ENCODE data around the gene NT5E. TPM values are rescaled to one million over a fixed set of nuclear protein-coding genes. Genes with fewer than 3 reads are reported as not detected.

NT5E gene
- total RNA-seq, 1 experiment from 2014 or later, result 0.81 TPM

DNA sequence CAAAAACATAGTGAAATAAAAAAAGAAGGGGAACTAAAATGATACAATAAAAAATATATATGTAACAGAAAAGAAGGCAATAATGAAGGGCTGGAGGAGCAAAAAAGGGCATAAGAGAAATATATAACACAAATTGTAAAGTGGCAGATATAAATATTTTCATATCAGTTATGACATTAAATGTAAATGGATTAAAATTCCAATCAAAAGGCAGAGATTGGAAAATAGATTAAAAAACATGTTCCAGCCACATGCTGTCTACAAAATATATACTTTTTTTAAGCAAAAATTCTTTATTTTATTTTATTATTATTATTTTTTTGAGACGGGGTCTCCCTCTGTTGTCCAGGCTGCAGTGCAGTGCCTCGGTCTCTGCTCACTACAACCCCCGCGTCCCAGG, 23.9 kb upstream of the NT5E start (continued):
- TF ChIP-seq SMAD3 (CRISPR knock-in tag; IDR thresholded peaks at IDR 0.05; ENCODE audit: borderline replicate concordance), result no peak
- TF ChIP-seq, protein P1, sequence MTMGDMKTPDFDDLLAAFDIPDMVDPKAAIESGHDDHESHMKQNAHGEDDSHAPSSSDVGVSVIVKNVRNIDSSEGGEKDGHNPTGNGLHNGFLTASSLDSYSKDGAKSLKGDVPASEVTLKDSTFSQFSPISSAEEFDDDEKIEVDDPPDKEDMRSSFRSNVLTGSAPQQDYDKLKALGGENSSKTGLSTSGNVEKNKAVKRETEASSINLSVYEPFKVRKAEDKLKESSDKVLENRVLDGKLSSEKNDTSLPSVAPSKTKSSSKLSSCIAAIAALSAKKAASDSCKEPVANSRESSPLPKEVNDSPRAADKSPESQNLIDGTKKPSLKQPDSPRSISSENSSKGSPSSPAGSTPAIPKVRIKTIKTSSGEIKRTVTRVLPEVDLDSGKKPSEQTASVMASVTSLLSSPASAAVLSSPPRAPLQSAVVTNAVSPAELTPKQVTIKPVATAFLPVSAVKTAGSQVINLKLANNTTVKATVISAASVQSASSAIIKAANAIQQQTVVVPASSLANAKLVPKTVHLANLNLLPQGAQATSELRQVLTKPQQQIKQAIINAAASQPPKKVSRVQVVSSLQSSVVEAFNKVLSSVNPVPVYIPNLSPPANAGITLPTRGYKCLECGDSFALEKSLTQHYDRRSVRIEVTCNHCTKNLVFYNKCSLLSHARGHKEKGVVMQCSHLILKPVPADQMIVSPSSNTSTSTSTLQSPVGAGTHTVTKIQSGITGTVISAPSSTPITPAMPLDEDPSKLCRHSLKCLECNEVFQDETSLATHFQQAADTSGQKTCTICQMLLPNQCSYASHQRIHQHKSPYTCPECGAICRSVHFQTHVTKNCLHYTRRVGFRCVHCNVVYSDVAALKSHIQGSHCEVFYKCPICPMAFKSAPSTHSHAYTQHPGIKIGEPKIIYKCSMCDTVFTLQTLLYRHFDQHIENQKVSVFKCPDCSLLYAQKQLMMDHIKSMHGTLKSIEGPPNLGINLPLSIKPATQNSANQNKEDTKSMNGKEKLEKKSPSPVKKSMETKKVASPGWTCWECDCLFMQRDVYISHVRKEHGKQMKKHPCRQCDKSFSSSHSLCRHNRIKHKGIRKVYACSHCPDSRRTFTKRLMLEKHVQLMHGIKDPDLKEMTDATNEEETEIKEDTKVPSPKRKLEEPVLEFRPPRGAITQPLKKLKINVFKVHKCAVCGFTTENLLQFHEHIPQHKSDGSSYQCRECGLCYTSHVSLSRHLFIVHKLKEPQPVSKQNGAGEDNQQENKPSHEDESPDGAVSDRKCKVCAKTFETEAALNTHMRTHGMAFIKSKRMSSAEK (CRISPR knock-in tag; IDR thresholded peaks at IDR 0.05; ENCODE audit: borderline replicate concordance), result no peak
- no peak for TF ChIP-seq ZBTB21 (CRISPR knock-in tag; IDR thresholded peaks at IDR 0.05; ENCODE audit: borderline replicate concordance)
- no peak for TF ChIP-seq SMAD4 (CRISPR knock-in tag; IDR thresholded peaks at IDR 0.05)
- no peak for TF ChIP-seq EMX1 (CRISPR knock-in tag; IDR thresholded peaks at IDR 0.05)
- TF ChIP-seq, protein P2, sequence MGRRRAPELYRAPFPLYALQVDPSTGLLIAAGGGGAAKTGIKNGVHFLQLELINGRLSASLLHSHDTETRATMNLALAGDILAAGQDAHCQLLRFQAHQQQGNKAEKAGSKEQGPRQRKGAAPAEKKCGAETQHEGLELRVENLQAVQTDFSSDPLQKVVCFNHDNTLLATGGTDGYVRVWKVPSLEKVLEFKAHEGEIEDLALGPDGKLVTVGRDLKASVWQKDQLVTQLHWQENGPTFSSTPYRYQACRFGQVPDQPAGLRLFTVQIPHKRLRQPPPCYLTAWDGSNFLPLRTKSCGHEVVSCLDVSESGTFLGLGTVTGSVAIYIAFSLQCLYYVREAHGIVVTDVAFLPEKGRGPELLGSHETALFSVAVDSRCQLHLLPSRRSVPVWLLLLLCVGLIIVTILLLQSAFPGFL (CRISPR knock-in tag; IDR thresholded peaks at IDR 0.05; ENCODE audit: borderline replicate concordance), result no peak

DNA sequence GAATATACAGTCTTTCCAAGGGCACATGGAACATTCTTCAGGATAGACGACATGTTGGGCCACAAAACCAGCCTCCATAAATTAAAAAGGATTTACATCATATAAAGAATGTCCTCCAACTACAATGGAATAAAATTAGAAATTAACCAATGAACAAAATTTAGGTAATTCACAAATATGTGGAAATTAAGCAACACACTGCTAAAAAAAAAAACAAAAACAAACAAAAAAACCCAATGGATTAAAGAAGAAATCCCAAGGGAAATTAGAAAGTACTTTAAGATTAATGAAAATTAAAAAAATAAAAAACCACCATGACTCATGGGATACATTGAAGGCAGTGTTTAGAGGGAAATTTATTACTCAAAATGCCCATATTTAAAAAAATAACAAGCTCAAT, 21.4 kb upstream of the NT5E start:
- H3K36me3 Mint-ChIP-seq, result peaks cover 10% of the 10 kb centered on the region
- TF ChIP-seq ATF1 (CRISPR knock-in tag; IDR thresholded peaks at IDR 0.05) (no peak), SMAD3 (CRISPR knock-in tag; IDR thresholded peaks at IDR 0.05; ENCODE audit: borderline replicate concordance) (no peak), ZNF232 (CRISPR knock-in tag; IDR thresholded peaks at IDR 0.05) (no peak), ZNF219 (CRISPR knock-in tag; IDR thresholded peaks at IDR 0.05; ENCODE audit: borderline replicate concordance) (no peak)
- TF ChIP-seq, protein P3, sequence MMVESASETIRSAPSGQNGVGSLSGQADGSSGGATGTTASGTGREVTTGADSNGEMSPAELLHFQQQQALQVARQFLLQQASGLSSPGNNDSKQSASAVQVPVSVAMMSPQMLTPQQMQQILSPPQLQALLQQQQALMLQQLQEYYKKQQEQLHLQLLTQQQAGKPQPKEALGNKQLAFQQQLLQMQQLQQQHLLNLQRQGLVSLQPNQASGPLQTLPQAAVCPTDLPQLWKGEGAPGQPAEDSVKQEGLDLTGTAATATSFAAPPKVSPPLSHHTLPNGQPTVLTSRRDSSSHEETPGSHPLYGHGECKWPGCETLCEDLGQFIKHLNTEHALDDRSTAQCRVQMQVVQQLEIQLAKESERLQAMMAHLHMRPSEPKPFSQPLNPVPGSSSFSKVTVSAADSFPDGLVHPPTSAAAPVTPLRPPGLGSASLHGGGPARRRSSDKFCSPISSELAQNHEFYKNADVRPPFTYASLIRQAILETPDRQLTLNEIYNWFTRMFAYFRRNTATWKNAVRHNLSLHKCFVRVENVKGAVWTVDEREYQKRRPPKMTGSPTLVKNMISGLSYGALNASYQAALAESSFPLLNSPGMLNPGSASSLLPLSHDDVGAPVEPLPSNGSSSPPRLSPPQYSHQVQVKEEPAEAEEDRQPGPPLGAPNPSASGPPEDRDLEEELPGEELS (CRISPR knock-in tag; IDR thresholded peaks at IDR 0.05), result no peak
- TF ChIP-seq, protein P4, sequence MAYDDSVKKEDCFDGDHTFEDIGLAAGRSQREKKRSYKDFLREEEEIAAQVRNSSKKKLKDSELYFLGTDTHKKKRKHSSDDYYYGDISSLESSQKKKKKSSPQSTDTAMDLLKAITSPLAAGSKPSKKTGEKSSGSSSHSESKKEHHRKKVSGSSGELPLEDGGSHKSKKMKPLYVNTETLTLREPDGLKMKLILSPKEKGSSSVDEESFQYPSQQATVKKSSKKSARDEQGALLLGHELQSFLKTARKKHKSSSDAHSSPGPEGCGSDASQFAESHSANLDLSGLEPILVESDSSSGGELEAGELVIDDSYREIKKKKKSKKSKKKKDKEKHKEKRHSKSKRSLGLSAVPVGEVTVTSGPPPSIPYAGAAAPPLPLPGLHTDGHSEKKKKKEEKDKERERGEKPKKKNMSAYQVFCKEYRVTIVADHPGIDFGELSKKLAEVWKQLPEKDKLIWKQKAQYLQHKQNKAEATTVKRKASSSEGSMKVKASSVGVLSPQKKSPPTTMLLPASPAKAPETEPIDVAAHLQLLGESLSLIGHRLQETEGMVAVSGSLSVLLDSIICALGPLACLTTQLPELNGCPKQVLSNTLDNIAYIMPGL (CRISPR knock-in tag; IDR thresholded peaks at IDR 0.05), result no peak
- TF ChIP-seq, protein P5, sequence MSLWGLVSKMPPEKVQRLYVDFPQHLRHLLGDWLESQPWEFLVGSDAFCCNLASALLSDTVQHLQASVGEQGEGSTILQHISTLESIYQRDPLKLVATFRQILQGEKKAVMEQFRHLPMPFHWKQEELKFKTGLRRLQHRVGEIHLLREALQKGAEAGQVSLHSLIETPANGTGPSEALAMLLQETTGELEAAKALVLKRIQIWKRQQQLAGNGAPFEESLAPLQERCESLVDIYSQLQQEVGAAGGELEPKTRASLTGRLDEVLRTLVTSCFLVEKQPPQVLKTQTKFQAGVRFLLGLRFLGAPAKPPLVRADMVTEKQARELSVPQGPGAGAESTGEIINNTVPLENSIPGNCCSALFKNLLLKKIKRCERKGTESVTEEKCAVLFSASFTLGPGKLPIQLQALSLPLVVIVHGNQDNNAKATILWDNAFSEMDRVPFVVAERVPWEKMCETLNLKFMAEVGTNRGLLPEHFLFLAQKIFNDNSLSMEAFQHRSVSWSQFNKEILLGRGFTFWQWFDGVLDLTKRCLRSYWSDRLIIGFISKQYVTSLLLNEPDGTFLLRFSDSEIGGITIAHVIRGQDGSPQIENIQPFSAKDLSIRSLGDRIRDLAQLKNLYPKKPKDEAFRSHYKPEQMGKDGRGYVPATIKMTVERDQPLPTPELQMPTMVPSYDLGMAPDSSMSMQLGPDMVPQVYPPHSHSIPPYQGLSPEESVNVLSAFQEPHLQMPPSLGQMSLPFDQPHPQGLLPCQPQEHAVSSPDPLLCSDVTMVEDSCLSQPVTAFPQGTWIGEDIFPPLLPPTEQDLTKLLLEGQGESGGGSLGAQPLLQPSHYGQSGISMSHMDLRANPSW (CRISPR knock-in tag; conservative IDR thresholded peaks at IDR 0.05; ENCODE audit: low read depth), result no peak
- TF ChIP-seq, protein P6, sequence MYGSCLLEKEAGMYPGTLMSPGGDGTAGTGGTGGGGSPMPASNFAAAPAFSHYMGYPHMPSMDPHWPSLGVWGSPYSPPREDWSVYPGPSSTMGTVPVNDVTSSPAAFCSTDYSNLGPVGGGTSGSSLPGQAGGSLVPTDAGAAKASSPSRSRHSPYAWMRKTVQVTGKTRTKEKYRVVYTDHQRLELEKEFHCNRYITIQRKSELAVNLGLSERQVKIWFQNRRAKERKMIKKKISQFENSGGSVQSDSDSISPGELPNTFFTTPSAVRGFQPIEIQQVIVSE (CRISPR knock-in tag; IDR thresholded peaks at IDR 0.05; ENCODE audit: borderline replicate concordance), result no peak
- TF ChIP-seq, protein P7, sequence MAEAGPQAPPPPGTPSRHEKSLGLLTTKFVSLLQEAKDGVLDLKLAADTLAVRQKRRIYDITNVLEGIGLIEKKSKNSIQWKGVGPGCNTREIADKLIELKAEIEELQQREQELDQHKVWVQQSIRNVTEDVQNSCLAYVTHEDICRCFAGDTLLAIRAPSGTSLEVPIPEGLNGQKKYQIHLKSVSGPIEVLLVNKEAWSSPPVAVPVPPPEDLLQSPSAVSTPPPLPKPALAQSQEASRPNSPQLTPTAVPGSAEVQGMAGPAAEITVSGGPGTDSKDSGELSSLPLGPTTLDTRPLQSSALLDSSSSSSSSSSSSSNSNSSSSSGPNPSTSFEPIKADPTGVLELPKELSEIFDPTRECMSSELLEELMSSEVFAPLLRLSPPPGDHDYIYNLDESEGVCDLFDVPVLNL (CRISPR knock-in tag; IDR thresholded peaks at IDR 0.05; ENCODE audit: borderline replicate concordance, low read depth), result no peak
- no peaks in the 10 kb centered on the region for H3K4me1 Mint-ChIP-seq
- H3K9me3 Mint-ChIP-seq, result peaks cover 48% of the 10 kb centered on the region
- no peak overlapping the region for H3K4me3 Mint-ChIP-seq
- H3K27ac Mint-ChIP-seq, result no peak overlapping the region
- H3K27me3 Mint-ChIP-seq (ENCODE audit: low read depth), result no peaks in the 10 kb centered on the region
- ChIA-PET CTCF (no interaction called here), POLR2A (interaction anchor here (0.6 kb wide), 1 partner anchor 1177 kb away, joined by 3 read pairs; no protein-coding TSS in a partner anchor)
- DNase-seq (ENCODE audit: low spot score) (no peak), ATAC-seq (no peak)

Measured in WTC11 (cell line).